GM19467 (cell line): ENCODE results near the gene TTLL12.
A peak's percentile ranks its signal among the peaks of the same experiment; 100 is the strongest.

Source experiments
- ATAC-seq: cut with Tn5 transposase; IDR thresholded peaks from one replicate; pipeline ENCODE4 v1.9.1; 2021; ENCODE audit warnings: mild to moderate bottlenecking, moderate library complexity; ENCODE audit not compliant: unreplicated experiment

TTLL12 gene

GRCh38 chr22:43131773-43132501, 55.0 kb downstream of the TTLL12 start:
- ATAC-seq: no peak

GRCh38 chr22:43129426-43130425, 57.2 kb downstream of the TTLL12 start:
- no peak for ATAC-seq

- no peak for ATAC-seq
Measured at GRCh38 chr22:43128928-43129424, 58.0 kb downstream of the TTLL12 start.

DNA sequence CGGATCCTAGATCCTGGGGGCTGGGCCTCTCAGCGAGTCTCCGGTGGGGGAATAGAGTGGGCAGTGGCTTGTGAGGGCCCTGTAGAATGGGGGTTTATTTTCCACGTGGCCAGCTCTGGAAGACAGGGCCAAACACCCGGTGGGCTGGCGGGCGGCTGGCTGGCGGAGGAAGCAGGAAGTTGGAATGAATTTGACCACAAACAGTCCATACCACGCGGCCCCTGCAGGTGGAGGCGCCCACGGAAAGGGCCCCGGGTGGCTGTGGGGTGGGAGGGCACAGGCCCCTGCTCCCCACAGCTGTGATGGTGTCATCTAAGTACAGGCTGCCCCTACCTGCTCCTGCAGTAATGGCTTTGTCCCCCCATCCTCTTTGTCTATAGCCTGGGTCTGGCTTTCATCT, 58.8 kb downstream of the TTLL12 start:
- ATAC-seq: no peak

DNA sequence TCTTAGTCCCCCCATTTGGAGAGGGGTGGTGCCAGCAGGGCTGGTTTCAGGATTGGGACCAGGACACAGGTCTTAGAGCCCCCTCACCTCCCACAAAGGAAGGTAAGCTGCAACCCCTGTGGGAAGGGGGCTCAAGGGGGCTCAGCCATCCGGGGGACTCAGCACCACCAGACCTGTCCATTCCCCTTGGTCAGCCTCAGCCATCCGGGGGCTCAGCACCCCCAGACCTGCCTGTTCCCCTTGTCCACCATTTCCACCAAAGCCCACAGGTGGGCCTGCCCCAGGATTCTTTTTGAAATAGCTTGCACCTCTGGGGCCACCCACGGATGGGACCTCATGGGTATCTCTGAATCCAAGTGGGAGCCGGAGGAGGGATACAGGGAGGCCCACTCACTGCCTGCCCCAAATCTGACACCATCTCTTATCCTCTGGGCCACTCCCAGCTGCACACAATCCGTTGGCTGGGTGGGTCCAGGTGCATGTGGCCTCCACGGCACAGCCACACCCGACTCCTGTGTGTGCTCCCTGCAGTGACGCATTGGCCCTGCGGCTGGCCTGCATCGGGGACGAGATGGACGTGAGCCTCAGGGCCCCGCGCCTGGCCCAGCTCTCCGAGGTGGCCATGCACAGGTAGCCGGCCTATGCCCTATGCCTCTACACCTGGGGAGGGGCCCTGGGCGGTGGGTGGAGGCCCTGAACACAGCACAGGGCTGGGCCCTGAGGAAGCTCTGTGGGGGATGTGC, 59.6 kb downstream of the TTLL12 start:
- ATAC-seq: no peak

GRCh38 chr22:43126501-43127165, 60.3 kb downstream of the TTLL12 start:
- ATAC-seq: no peak

GRCh38 chr22:43118953-43119458, 67.9 kb downstream of the TTLL12 start:
- peak; percentile 58 for ATAC-seq

GRCh38 chr22:43118024-43118849, 68.7 kb downstream of the TTLL12 start:
- no peak for ATAC-seq

DNA sequence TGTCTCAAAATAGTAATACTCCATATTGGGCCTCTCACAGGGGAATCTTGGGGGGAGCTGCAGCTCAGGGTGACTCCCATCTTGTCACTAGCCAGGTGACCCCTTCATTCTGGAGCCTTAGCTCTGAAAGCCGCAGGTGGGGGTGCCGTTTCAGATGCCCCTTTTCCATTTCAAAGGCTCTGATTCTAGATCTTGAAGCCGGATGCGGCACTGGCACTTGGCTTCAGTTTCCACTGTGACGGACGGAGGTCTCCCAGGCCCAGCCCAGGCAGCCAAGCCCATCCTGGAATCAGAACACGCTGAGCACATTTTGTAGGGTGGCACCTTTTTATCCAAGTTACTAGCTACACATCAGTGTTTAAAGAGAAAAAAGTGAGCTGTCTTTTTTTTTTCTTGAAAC, 70.0 kb downstream of the TTLL12 start:
- ATAC-seq: no peak
